Motor neuron (in vitro differentiated cells): Measurements from ENCODE around the gene WNT7B. TPM values are rescaled to one million over a fixed set of nuclear protein-coding genes. Genes with fewer than 3 reads are reported as not detected.

Source experiments
- ATAC-seq, 8 experiments: fragments of 200-7000 bp; cut with Tn5 transposase; replicated peaks in 6 of 8; 2 replicates each; pipeline ENCODE4 v1.8.0; 2021; ENCODE audit warnings: mild to moderate bottlenecking in 8 of 8, moderate library complexity in 8 of 8
- H3K27ac ChIP-seq, 2 donors: fragments of 250-450 bp; sonication (Bioruptor Pico); 2 replicates each; pipeline ENCODE4 v1.9.0; 2021; ENCODE audit warnings: antibody characterized with exemption in 2 of 2, mild to moderate bottlenecking in 2 of 2, moderate library complexity in 1 of 2
- H3K4me1 ChIP-seq, 2 donors: fragments of 250-450 bp; sonication (Bioruptor Pico); replicated peaks in 1 of 2; 2 replicates each; pipeline ENCODE4 v1.6.1; 2021; ENCODE audit warnings: antibody characterized with exemption in 2 of 2, mild to moderate bottlenecking in 2 of 2, moderate library complexity in 1 of 2
- H3K4me3 ChIP-seq, 5 donors: fragments of 250-450 bp; sonication (Bioruptor Pico); 2 replicates each; pipeline ENCODE4 v1.9.0; 2021; ENCODE audit warnings: antibody characterized with exemption in 5 of 5, mild to moderate bottlenecking in 5 of 5, moderate library complexity in 4 of 5
- WGBS, 10 experiments: fragments of 450-650 bp; shearing (Covaris generic); methylation state at CpG; one replicate each; pipeline ENCODE4 v1.0.0; 2022; 5-methylcytosine and 5-hydroxymethylcytosine counted together
- in situ Hi-C, 9 experiments: fragments of 400-800 bp; cut with MboI; loops; one replicate each; pipeline ENCODE4 v1.15.0; 2021; ENCODE audit warnings: low sequenced_read_pairs in 9 of 9, low pct_unique_long_range_greater_than_20kb in 2 of 9; ENCODE audit not compliant: unreplicated experiment in 9 of 9
- total RNA-seq, 8 experiments: library from RNA; unstranded; fragments of 300-600 nt; gene quantifications; 2 replicates each; pipeline versions ENCODE4 v1.2.3 to v1.2.4, GENCODE V29; 2022

Gene WNT7B
- total RNA-seq, 8 experiments from 2014 or later = 0.14 to 1.2 (median 0.32) TPM

DNA sequence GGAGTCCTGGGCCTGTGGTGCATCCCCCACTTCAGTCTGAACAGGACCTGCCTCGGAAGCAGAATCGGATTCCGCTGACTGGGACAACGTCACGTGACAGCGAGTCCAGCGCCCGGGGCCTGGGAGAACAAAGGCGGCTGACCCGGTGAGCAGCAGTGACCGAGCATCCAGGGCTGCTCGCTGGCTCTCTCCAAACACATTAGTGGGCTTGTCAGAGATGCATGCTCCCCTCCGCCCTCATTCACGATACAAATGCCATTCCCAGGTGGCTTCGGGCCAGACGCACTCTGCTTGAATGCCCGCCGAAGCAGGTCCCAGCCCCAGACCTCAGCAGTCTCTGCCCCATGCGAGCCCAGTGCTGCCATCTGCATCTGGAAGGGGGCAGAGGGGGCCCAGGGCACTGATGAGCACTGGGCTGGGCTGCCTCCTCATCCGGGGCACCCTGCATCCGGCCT, 91.0 kb downstream of the WNT7B start:
- Histone ChIP-seq H3K4me3 (no peak overlapping the region), H3K27ac (peak overlapping the region; percentile 38 to 80), H3K4me1 (peaks cover 30 to 44% of the 10 kb centered on the region in 2 donors)
- WGBS, 10 experiments = 6 to 80% (median 16%) methylated on average over 3 to 9 of the region's 21 CpGs; no CpG with 5 or more reads in 7 of the 10 experiments
- peak in 5 of 8 experiments; percentile 69 to 82 (median 77) for ATAC-seq
- in situ Hi-C loops = no loop called here

- ATAC-seq = peak in 5 of 8 experiments; percentile 3 to 26 (median 11)
- Histone ChIP-seq H3K4me1 (peaks cover 36 to 51% of the 10 kb centered on the region in 2 donors), H3K4me3 (no peak overlapping the region), H3K27ac (peak overlapping the region; percentile 38 to 80)
- in situ Hi-C loops = no loop called here
- WGBS, 10 experiments = no CpG with 5 or more reads among the region's 16 CpGs
Measured at GRCh38 chr22:45885171-45885840, 91.7 kb downstream of the WNT7B start.

GRCh38 chr22:45884201-45885062, 92.5 kb downstream of the WNT7B start:
- no peak overlapping the region for H3K4me3 ChIP-seq
- ATAC-seq = peak in 1 of 8 experiments; percentile 19
- H3K4me1 ChIP-seq = peaks cover 44 to 50% of the 10 kb centered on the region in 2 donors
- in situ Hi-C loops = no loop called here
- H3K27ac ChIP-seq = no peak overlapping the region
- 46 to 90% (median 70%) methylated on average over 3 to 12 of the region's 27 CpGs; no CpG with 5 or more reads in 7 of the 10 experiments for WGBS, 10 experiments

GRCh38 chr22:45883811-45884170, 93.2 kb downstream of the WNT7B start:
- Histone ChIP-seq H3K4me1 (peaks cover 48 to 49% of the 10 kb centered on the region in 2 donors), H3K27ac (no peak overlapping the region), H3K4me3 (no peak overlapping the region)
- no peak for ATAC-seq
- in situ Hi-C loops = no loop called here
- WGBS, 10 experiments = 80 to 100% (median 100%) methylated on average over 1 to 2 of the region's 8 CpGs; no CpG with 5 or more reads in 5 of the 10 experiments

- no peak overlapping the region for H3K4me3 ChIP-seq
- no peak for ATAC-seq
- 80 to 100% (median 98%) methylated on average over 1 to 5 of the region's 32 CpGs; no CpG with 5 or more reads in 4 of the 10 experiments for WGBS, 10 experiments
- H3K27ac ChIP-seq = no peak overlapping the region
- in situ Hi-C loops = no loop called here
- H3K4me1 ChIP-seq = peaks cover 53 to 55% of the 10 kb centered on the region in 2 donors
Measured at GRCh38 chr22:45882881-45883810, 93.8 kb downstream of the WNT7B start.

GRCh38 chr22:45881524-45881875, 95.5 kb downstream of the WNT7B start:
- ATAC-seq = no peak
- peak overlapping the region in 1 of 2 donors; percentile 80 for H3K27ac ChIP-seq
- WGBS, 10 experiments = 50 to 83% (median 75%) methylated on average over 2 to 5 of the region's 8 CpGs; no CpG with 5 or more reads in 5 of the 10 experiments
- peaks cover 67 to 68% of the 10 kb centered on the region in 2 donors for H3K4me1 ChIP-seq
- in situ Hi-C loops = no loop called here
- no peak overlapping the region for H3K4me3 ChIP-seq

DNA sequence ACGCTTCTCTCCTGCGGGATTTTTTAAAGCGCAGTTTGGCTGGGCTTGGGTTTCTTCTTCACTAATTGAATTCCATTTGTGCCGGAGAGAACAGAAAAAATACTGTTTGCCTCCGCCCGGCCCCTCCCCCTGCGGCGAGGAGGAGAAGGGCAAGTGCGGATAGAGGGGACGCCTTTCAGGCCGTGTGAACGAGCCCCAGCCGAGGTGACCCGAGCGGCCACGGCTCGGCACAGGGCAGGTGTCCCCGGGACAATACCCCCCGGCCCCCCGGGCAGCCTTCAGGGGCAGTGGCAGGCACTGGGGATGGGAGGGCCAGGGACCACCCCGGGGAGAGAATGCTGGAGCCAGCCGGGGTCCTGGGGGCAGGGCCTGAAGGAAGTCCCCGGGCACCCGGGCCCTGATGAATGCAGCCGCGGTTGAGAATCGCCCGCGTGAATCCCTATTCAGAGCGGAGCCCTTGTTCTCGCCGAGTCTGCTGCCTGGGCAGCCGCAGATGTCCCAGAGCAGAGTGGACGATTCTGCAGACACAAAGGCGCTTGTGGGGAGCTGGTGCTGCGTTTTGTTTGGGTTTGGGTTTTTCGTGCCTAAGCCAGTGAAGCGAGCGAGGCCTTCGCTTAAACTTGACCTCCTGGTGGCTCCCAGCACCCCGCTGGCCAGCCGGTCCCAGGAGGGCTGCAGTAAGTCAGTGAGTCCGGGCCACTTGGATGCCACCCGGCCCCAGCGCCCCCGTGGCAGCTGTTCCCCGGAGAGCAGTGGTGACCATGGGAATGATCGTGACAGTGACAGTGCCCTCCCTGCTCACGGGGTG, 96.0 kb downstream of the WNT7B start:
- Histone ChIP-seq H3K4me1 (peaks cover 63 to 64% of the 10 kb centered on the region in 2 donors), H3K4me3 (peak overlapping the region in 1 of 5 donors; percentile 29), H3K27ac (peak overlapping the region; percentile 72 to 80)
- peak; percentile 11 to 60 (median 23) for ATAC-seq
- 0 to 60% (median 2%) methylated on average over 2 to 19 of the region's 49 CpGs; no CpG with 5 or more reads in 5 of the 10 experiments for WGBS, 10 experiments
- in situ Hi-C loops = no loop called here

GRCh38 chr22:45880091-45880715, 96.8 kb downstream of the WNT7B start:
- H3K27ac ChIP-seq = peak overlapping the region; percentile 72 to 80
- in situ Hi-C loops = no loop called here
- ATAC-seq = no peak
- 18 to 73% (median 25%) methylated on average over 3 to 9 of the region's 22 CpGs; no CpG with 5 or more reads in 6 of the 10 experiments for WGBS, 10 experiments
- H3K4me1 ChIP-seq = peaks cover 57 to 59% of the 10 kb centered on the region in 2 donors
- no peak overlapping the region for H3K4me3 ChIP-seq

DNA sequence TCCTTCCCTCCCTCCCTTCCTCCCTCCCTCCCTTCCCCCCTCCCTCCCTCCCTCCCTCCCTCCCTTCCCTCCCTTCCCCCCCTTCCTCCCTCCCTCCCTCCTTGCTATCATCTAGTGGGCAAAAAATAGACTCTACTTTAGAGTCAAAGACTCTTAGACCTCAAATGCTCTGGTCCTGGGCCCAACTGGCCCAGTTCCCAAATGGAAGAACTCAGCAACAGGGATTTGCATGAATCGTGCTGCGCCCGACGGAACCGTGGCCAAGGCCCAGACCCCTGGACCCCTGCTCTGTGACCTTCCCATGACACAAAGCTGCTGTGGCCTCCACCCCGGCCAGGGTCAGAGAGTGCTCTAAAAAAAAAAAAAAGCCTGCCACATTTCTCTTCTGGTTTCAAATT, 97.4 kb downstream of the WNT7B start:
- Histone ChIP-seq H3K27ac (peak overlapping the region; percentile 72 to 80), H3K4me3 (no peak overlapping the region), H3K4me1 (peaks cover 50 to 52% of the 10 kb centered on the region in 2 donors)
- in situ Hi-C loops = no loop called here
- no peak for ATAC-seq
- WGBS, 10 experiments = 20 to 40% methylated on average over 1 to 5 of the region's 6 CpGs; no CpG with 5 or more reads in 8 of the 10 experiments

GRCh38 chr22:45878901-45879551, 97.9 kb downstream of the WNT7B start:
- peaks cover 49 to 52% of the 10 kb centered on the region in 2 donors for H3K4me1 ChIP-seq
- H3K27ac ChIP-seq = peak overlapping the region; percentile 57 to 63
- in situ Hi-C loops = no loop called here
- WGBS, 10 experiments = 15 to 83% methylated on average over 1 to 5 of the region's 16 CpGs; no CpG with 5 or more reads in 8 of the 10 experiments
- H3K4me3 ChIP-seq = no peak overlapping the region
- ATAC-seq = peak in 5 of 8 experiments; percentile 4 to 19 (median 8)
